H1 (cell line): Measurements from ENCODE around the gene TLE4. TPM values are rescaled to one million over a fixed set of nuclear protein-coding genes. Genes with fewer than 3 reads are reported as not detected.

Experiments
- CTCF ChIA-PET: fragments of 300-600 bp; sonication (Branson Sonifier 250); formaldehyde crosslinking; loops from one replicate; lab custom pipeline; 2021; ENCODE audit not compliant: partially characterized antibody; lab: Charles Lee
- POLR2A ChIA-PET: fragments of 300-600 bp; sonication (Branson Sonifier 250); formaldehyde crosslinking; loops from one replicate; lab custom pipeline; 2021; ENCODE audit warnings: inconsistent platforms; ENCODE audit not compliant: partially characterized antibody; lab: Charles Lee
- DNase-seq, 2 experiments: peaks; one replicate each; pipeline versions ENCODE4 v3.0.0 to v3.0.0-alpha.2; 2010 to 2022; ENCODE audit warnings: low spot score in 2 of 2, low read depth in 1 of 2, mixed read lengths in 1 of 2
- FAIRE-seq: peaks from 2 replicates; lab custom pipeline; 2011; peaks lifted over from hg19 to GRCh38; lab: Jason Lieb, UNC
- H2AFZ ChIP-seq: 2 replicates; pipeline ENCODE4 v1.8.1; 2012; ENCODE audit warnings: low read length, inconsistent platforms
- H2AK5ac ChIP-seq: 2 replicates; pipeline ENCODE4 v1.6.1; 2013; ENCODE audit warnings: low read depth, low read length
- H2BK120ac ChIP-seq: replicated peaks from 2 replicates; pipeline ENCODE3; 2013; ENCODE audit warnings: low read depth, low read length, inconsistent platforms
- H2BK12ac ChIP-seq: 2 replicates; pipeline ENCODE4 v1.6.1; 2013; ENCODE audit warnings: low read depth, low read length
- H2BK15ac ChIP-seq: 2 replicates; pipeline ENCODE4 v1.6.1; 2013; ENCODE audit warnings: low read length
- H2BK20ac ChIP-seq: 2 replicates; pipeline ENCODE4 v1.6.1; 2013; ENCODE audit warnings: low read length
- H2BK5ac ChIP-seq: 2 replicates; pipeline ENCODE4 v1.6.1; 2013; ENCODE audit warnings: low read depth, low read length
- H3K14ac ChIP-seq: 2 replicates; pipeline ENCODE4 v1.6.1; 2013; ENCODE audit warnings: inconsistent platforms; ENCODE audit not compliant: insufficient read length
- H3K18ac ChIP-seq: 2 replicates; pipeline ENCODE4 v1.6.1; 2013; ENCODE audit warnings: low read length; ENCODE audit errors: extremely low read depth
- H3K23ac ChIP-seq: 2 replicates; pipeline ENCODE4 v1.6.1; 2013; ENCODE audit warnings: inconsistent platforms; ENCODE audit not compliant: insufficient read length
- H3K23me2 ChIP-seq: 2 replicates; pipeline ENCODE4 v1.6.1; 2013; ENCODE audit warnings: low read depth, low read length
- H3K27ac ChIP-seq: 2 replicates; pipeline ENCODE4 v1.6.1; 2011; ENCODE audit warnings: low read depth, low read length, inconsistent platforms
- H3K27me3 ChIP-seq, 4 experiments: replicated peaks in 1 of 4; 1 replicate in 1 of 4; 2 replicates in 3 of 4; pipeline versions ENCODE4 v1.6.1 to v1.8.1; 2011 to 2013; ENCODE audit warnings: low read length in 3 of 4, mild to moderate bottlenecking in 3 of 4, inconsistent platforms in 2 of 4, mixed read lengths in 2 of 4, moderate library complexity in 1 of 4; ENCODE audit not compliant: control insufficient read depth in 3 of 4, insufficient read depth in 3 of 4; ENCODE audit errors: extremely low read depth in 1 of 4
- H3K36me3 ChIP-seq, 4 experiments: 2 replicates each; pipeline versions ENCODE4 v1.6.1 to v1.8.1; 2011 to 2013; ENCODE audit warnings: mild to moderate bottlenecking in 4 of 4, low read length in 3 of 4, moderate library complexity in 2 of 4, control low read depth in 1 of 4, inconsistent platforms in 1 of 4; ENCODE audit not compliant: insufficient read depth in 4 of 4, control insufficient read depth in 2 of 4
- H3K4ac ChIP-seq: replicated peaks from 2 replicates; pipeline ENCODE3; 2013; ENCODE audit warnings: low read length, low read depth, mixed read lengths, inconsistent platforms; ENCODE audit not compliant: insufficient read length
- H3K4me1 ChIP-seq, 4 experiments: replicated peaks in 1 of 4; 1 replicate in 1 of 4; 2 replicates in 3 of 4; pipeline versions ENCODE4 v1.6.1 to v1.8.1; 2011 to 2013; ENCODE audit warnings: low read length in 3 of 4, inconsistent platforms in 2 of 4, mixed read lengths in 1 of 4; ENCODE audit not compliant: insufficient read depth in 4 of 4, control insufficient read depth in 3 of 4
- H3K4me2 ChIP-seq, 2 experiments: 2 replicates each; pipeline versions ENCODE4 v1.6.1 to v1.8.1; 2011 to 2013; ENCODE audit warnings: low read depth in 2 of 2, low read length in 2 of 2, control low read depth in 1 of 2, inconsistent platforms in 1 of 2, mild to moderate bottlenecking in 1 of 2; ENCODE audit not compliant: insufficient read depth in 1 of 2
- H3K4me3 ChIP-seq, 4 experiments: fragments of 200-600, 300-600 bp in 1 of 4; sonication (generic), shearing (Covaris generic), sonication (Bioruptor Twin) in 1 of 4; 2 replicates each; pipeline versions ENCODE4 v1.5.1 to v1.8.1; 2011 to 2016; ENCODE audit warnings: low read length in 4 of 4, low read depth in 3 of 4, control low read depth in 2 of 4, inconsistent platforms in 2 of 4, mild to moderate bottlenecking in 2 of 4, mixed read lengths in 1 of 4, moderate library complexity in 1 of 4; ENCODE audit not compliant: insufficient read depth in 2 of 4; ENCODE audit errors: extremely low read depth in 1 of 4
- H3K56ac ChIP-seq: replicated peaks from 2 replicates; pipeline ENCODE3; 2013; ENCODE audit warnings: low read depth, mild to moderate bottlenecking, mixed read lengths, low read length, inconsistent platforms; ENCODE audit not compliant: insufficient read length
- H3K79me1 ChIP-seq: 2 replicates; pipeline ENCODE4 v1.6.1; 2013; ENCODE audit warnings: low read depth, low read length, control low read depth
- H3K79me2 ChIP-seq, 2 experiments: 2 replicates each; pipeline versions ENCODE4 v1.6.1 to v1.8.1; 2012 to 2013; ENCODE audit warnings: low read length in 2 of 2, mild to moderate bottlenecking in 2 of 2, inconsistent platforms in 1 of 2; ENCODE audit not compliant: insufficient read depth in 2 of 2, control insufficient read depth in 1 of 2
- H3K9ac ChIP-seq, 4 experiments: replicated peaks in 1 of 4; 1 replicate in 1 of 4; 2 replicates in 3 of 4; pipeline versions ENCODE4 v1.6.1 to v1.8.1; 2011 to 2013; ENCODE audit warnings: low read depth in 3 of 4, low read length in 3 of 4, control low read depth in 2 of 4, mild to moderate bottlenecking in 2 of 4, moderate library complexity in 2 of 4, inconsistent platforms in 1 of 4; ENCODE audit errors: extremely low read depth in 1 of 4
- H3K9me3 ChIP-seq, 2 experiments: 2 replicates each; pipeline versions ENCODE4 v1.6.1 to v1.8.1; 2012 to 2013; ENCODE audit warnings: mild to moderate bottlenecking in 2 of 2, moderate library complexity in 2 of 2, control low read depth in 1 of 2, inconsistent platforms in 1 of 2, low read depth in 1 of 2, low read length in 1 of 2, mixed read lengths in 1 of 2; ENCODE audit not compliant: insufficient read depth in 2 of 2
- H4K20me1 ChIP-seq, 2 experiments: replicated peaks in 1 of 2; 2 replicates each; pipeline versions ENCODE3 to v1.8.1; 2011 to 2013; ENCODE audit warnings: inconsistent platforms in 2 of 2, low read length in 2 of 2, mild to moderate bottlenecking in 1 of 2; ENCODE audit not compliant: insufficient read depth in 2 of 2, control insufficient read depth in 1 of 2
- H4K5ac ChIP-seq: 2 replicates; pipeline ENCODE4 v1.6.1; 2013; ENCODE audit warnings: low read length, low read depth, mixed read lengths, inconsistent platforms; ENCODE audit not compliant: insufficient read length
- H4K8ac ChIP-seq: 2 replicates; pipeline ENCODE4 v1.8.0; 2013; ENCODE audit warnings: mild to moderate bottlenecking, moderate library complexity, low read length, inconsistent platforms; ENCODE audit not compliant: insufficient read depth; ENCODE audit errors: extremely low read depth
- H4K91ac ChIP-seq: replicated peaks from 2 replicates; pipeline ENCODE3; 2013; ENCODE audit warnings: low read length, mixed read lengths, inconsistent platforms; ENCODE audit not compliant: insufficient read length
- BACH1 ChIP-seq: IDR thresholded peaks from 2 replicates; pipeline ENCODE4 v1.6.1; 2012; ENCODE audit warnings: low read length, improper control_type of control experiment
- CBX5 ChIP-seq: fragments of 300-800, 300-1000 bp; sonication (generic); IDR thresholded peaks from 2 replicates; pipeline ENCODE4 v1.7.1; 2016; ENCODE audit warnings: antibody characterized with exemption, low read length, low read depth
- GTF2F1 ChIP-seq: IDR thresholded peaks from 2 replicates; pipeline ENCODE4 v1.6.1; 2012; ENCODE audit warnings: low read depth, low read length, improper control_type of control experiment, borderline replicate concordance
- JUND ChIP-seq: IDR thresholded peaks from 2 replicates; pipeline ENCODE4 v1.6.1; 2011; ENCODE audit warnings: mild to moderate bottlenecking, improper control_type of control experiment, low read length
- KDM1A ChIP-seq: fragments of 200-600, 300-600 bp; sonication (generic); IDR thresholded peaks from 2 replicates; pipeline ENCODE4 v1.7.1; 2016; ENCODE audit warnings: mild to moderate bottlenecking, low read length, borderline replicate concordance
- NANOG ChIP-seq: IDR thresholded peaks from 2 replicates; pipeline ENCODE4 v1.6.1; 2011; ENCODE audit warnings: low read length, low read depth, mild to moderate bottlenecking, inconsistent platforms; ENCODE audit not compliant: insufficient read depth, poor library complexity, severe bottlenecking
- RAD21 ChIP-seq, 2 experiments: IDR thresholded peaks in 1 of 2; conservative IDR thresholded peaks in 1 of 2; 2 replicates each; pipeline ENCODE4 v1.6.1; 2011; ENCODE audit warnings: low read depth in 2 of 2, low read length in 2 of 2, improper control_type of control experiment in 1 of 2, inconsistent platforms in 1 of 2, mild to moderate bottlenecking in 1 of 2, moderate library complexity in 1 of 2
- RBBP5 ChIP-seq: IDR thresholded peaks from 2 replicates; pipeline ENCODE4 v1.7.1; 2012; ENCODE audit warnings: low read depth, mild to moderate bottlenecking, inconsistent platforms, low read length, moderate library complexity, borderline replicate concordance
- SIX5 ChIP-seq: IDR thresholded peaks from 2 replicates; pipeline ENCODE4 v1.6.1; 2011; ENCODE audit warnings: mild to moderate bottlenecking, low read depth, low read length
- SP1 ChIP-seq: IDR thresholded peaks from 2 replicates; pipeline ENCODE4 v1.6.1; 2011; ENCODE audit warnings: low read depth, low read length
- SUZ12 ChIP-seq: fragments of 200-600 bp; sonication (generic); IDR thresholded peaks from 2 replicates; pipeline ENCODE4 v1.6.1; 2012; ENCODE audit warnings: mild to moderate bottlenecking, inconsistent platforms, low read length, moderate library complexity, mixed read lengths
- WGBS, 2 experiments: shearing (Covaris generic) in 1 of 2; methylation state at CpG; one replicate each; pipeline versions ENCODE4 v1.1.6 to v1.1.7; 2013 to 2015; ENCODE audit warnings: low lambda C conversion rate in 2 of 2, mixed read lengths in 2 of 2, inconsistent platforms in 1 of 2, low coverage in 1 of 2, missing lambda C conversion rate in 1 of 2; ENCODE audit not compliant: insufficient replicate concordance in 2 of 2, insufficient coverage in 1 of 2, insufficient read length in 1 of 2; ENCODE audit errors: extremely low coverage in 1 of 2, missing lambda C conversion rate in 1 of 2; 5-methylcytosine and 5-hydroxymethylcytosine counted together
- polyA plus RNA-seq, 7 experiments: library from polyadenylated mRNA; depleted of rRNA in 3 of 7; stranded (reverse) in 5 of 7; unstranded in 2 of 7; fragments of >200 nt in 5 of 7; fragments of 200-250 nt in 2 of 7; gene quantifications; 1 replicate in 5 of 7; 2 replicates in 1 of 7; 4 replicates in 1 of 7; pipeline versions ENCODE4 v1.2.1 to v1.2.3, GENCODE V29; 2011 to 2013; ENCODE audit warnings: missing spikeins in 2 of 7, mixed read lengths in 2 of 7
- total RNA-seq: library from RNA; stranded (reverse); fragmentation: NEBNext Ultra II Directional; extraction: Animal tissue kit (Norgen Biotek cat#: 25700); gene quantifications from 2 replicates; pipeline ENCODE4 v1.2.1, GENCODE V29; 2021
- TF ChIP-seq, protein P1 (sequence below): IDR thresholded peaks from 2 replicates; pipeline ENCODE4 v1.6.1; 2012; ENCODE audit warnings: low read length, inconsistent platforms

The TLE4 gene
- total and polyA plus RNA-seq, 2 of the 8 experiments (the other 6 are each of a cell fraction or from before 2014, with no cell fraction given) = 32.4 to 36.9 TPM

DNA sequence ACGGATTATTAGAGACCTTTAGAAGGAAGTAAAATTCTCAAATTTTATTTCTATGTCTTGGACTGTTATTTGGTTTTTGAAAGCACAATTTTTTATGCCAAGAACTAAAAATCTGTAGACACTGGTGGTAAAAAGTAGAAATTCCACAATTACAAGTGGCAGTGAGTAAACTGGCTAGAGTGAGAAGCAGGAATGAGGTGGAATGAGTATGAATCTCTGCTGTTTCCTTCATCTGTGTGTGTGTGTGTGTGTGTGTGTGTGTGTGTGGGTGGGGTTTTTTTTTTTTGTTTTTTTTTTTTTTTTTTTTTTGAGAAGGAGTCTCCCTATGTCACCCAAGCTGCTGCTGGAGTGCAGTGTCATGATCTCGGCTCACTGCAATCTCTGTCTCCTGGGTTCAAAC lies 94.2 kb downstream of the TLE4 start:
- H3K4me1 ChIP-seq = peaks cover 9 to 36% (median 23%) of the 10 kb centered on the region in 4 experiments
- no peak overlapping the region for H2BK120ac ChIP-seq
- ChIA-PET POLR2A (interaction anchor here (1.0 to 1.4 kb wide), 2 partner anchors 28 to 95 kb away, joined by 3 to 4 read pairs; partner anchors contain the start of gene TLE4), CTCF (no interaction called here)
- no peak overlapping the region for H3K14ac ChIP-seq
- H3K9ac ChIP-seq = no peak overlapping the region
- H4K8ac ChIP-seq = no peak overlapping the region
- no peak overlapping the region for H3K27ac ChIP-seq
- H4K5ac ChIP-seq = no peak overlapping the region
- no peaks in the 10 kb centered on the region for H3K27me3 ChIP-seq
- H3K18ac ChIP-seq = no peak overlapping the region
- H3K79me1 ChIP-seq = no peaks in the 10 kb centered on the region
- no peak overlapping the region for H2AK5ac ChIP-seq
- H3K4me3 ChIP-seq = no peak overlapping the region
- H3K23me2 ChIP-seq = no peaks in the 10 kb centered on the region
- H3K23ac ChIP-seq = no peak overlapping the region
- WGBS, 2 experiments = 79% methylated on average over 2 of the region's 2 CpGs; no CpG with 5 or more reads in 1 of the 2 experiments
- no peaks in the 10 kb centered on the region for H3K36me3 ChIP-seq
- no peak overlapping the region for H2BK5ac ChIP-seq
- FAIRE-seq (no peak), DNase-seq (no peak)
- H3K4ac ChIP-seq = no peak overlapping the region
- H3K4me2 ChIP-seq = no peak overlapping the region
- H3K56ac ChIP-seq = no peak overlapping the region
- H3K79me2 ChIP-seq = 0 out of 4 replicates have a peak, but pooled peaks cover 0 to 5% of the 10 kb centered on the region in 2 experiments
- H3K9me3 ChIP-seq = no peaks in the 10 kb centered on the region
- H2AFZ ChIP-seq = no peak overlapping the region
- no peak overlapping the region for H2BK20ac ChIP-seq
- H2BK12ac ChIP-seq = no peak overlapping the region
- no peak overlapping the region for H4K91ac ChIP-seq
- H2BK15ac ChIP-seq = no peak overlapping the region
- no peaks in the 10 kb centered on the region for H4K20me1 ChIP-seq
- TF ChIP-seq NANOG (no peak), RAD21 (IDR thresholded peaks at IDR 0.05 in 1 of 2, conservative IDR thresholded peaks at IDR 0.05 in 1 of 2; ENCODE audit: low read depth in 2 of 2, low read length in 2 of 2) (no peak), KDM1A (no peak), SP1 (no peak), SUZ12 (no peak), CBX5 (no peak), JUND (no peak), SIX5 (no peak), BACH1 (no peak), RBBP5 (no peak), GTF2F1 (no peak)
- TF ChIP-seq, protein P1, sequence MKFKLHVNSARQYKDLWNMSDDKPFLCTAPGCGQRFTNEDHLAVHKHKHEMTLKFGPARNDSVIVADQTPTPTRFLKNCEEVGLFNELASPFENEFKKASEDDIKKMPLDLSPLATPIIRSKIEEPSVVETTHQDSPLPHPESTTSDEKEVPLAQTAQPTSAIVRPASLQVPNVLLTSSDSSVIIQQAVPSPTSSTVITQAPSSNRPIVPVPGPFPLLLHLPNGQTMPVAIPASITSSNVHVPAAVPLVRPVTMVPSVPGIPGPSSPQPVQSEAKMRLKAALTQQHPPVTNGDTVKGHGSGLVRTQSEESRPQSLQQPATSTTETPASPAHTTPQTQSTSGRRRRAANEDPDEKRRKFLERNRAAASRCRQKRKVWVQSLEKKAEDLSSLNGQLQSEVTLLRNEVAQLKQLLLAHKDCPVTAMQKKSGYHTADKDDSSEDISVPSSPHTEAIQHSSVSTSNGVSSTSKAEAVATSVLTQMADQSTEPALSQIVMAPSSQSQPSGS = no peak
